HepG2 (cell line): Measurements from ENCODE around the gene SLC4A11. TPM values are rescaled to one million over a fixed set of nuclear protein-coding genes. Genes with fewer than 3 reads are reported as not detected.
A peak's percentile ranks its signal among the peaks of the same experiment; 100 is the strongest.

Experiments
- ATAC-seq: fragments of 200-7000 bp; cut with Tn5 transposase; 3 replicates; pipeline ENCODE4 v1.9.1; 2020; ENCODE audit warnings: mild to moderate bottlenecking, moderate library complexity
- BruUV-seq: library from RNA; stranded (reverse); fragments of 400-500 nt; replicated peaks from 2 replicates; lab custom pipeline; 2021; lab: Mats Ljungman, UMichigan
- CTCF ChIA-PET: fragments of 300-600 bp; formaldehyde crosslinking; extraction: SDS; loops from one replicate; lab custom pipeline; 2021; ENCODE audit warnings: low total read pairs, inconsistent platforms, low intra/inter-chr PET ratio; lab: Yijun Ruan, JAX
- POLR2A ChIA-PET: fragments of 350-600 bp; sonication (Branson Sonifier 250); formaldehyde crosslinking; loops from one replicate; lab custom pipeline; 2020; ENCODE audit warnings: antibody characterized with exemption, inconsistent platforms; lab: Yijun Ruan, JAX
- DNase-seq: peaks from one replicate; pipeline ENCODE4 v3.0.0-alpha.2; 2015; ENCODE audit warnings: low spot score
- FAIRE-seq: peaks from 3 replicates; lab custom pipeline; 2011; peaks lifted over from hg19 to GRCh38; lab: Jason Lieb, UNC
- H2AFZ ChIP-seq: one replicate; pipeline ENCODE4 v1.6.1; 2011; ENCODE audit warnings: low read length, inconsistent platforms
- H3K27ac ChIP-seq: fragments of 300-600 bp; 3 replicates; pipeline ENCODE4 v1.8.0; 2011; ENCODE audit warnings: mixed run types, mild to moderate bottlenecking, mixed read lengths, low read length, inconsistent platforms; ENCODE audit not compliant: insufficient read depth; ENCODE audit errors: extremely low read length
- H3K27me3 ChIP-seq, 2 experiments: fragments of 200-600 bp in 1 of 2; 2 replicates in 1 of 2; 3 replicates in 1 of 2; pipeline versions ENCODE4 v1.6.0 to v1.8.0; 2011; ENCODE audit warnings: low read length in 2 of 2, mild to moderate bottlenecking in 2 of 2, moderate library complexity in 2 of 2, inconsistent platforms in 1 of 2; ENCODE audit not compliant: insufficient read depth in 2 of 2, control insufficient read depth in 1 of 2
- H3K36me3 ChIP-seq, 2 experiments: fragments of 200-600 bp in 1 of 2; replicated peaks in 1 of 2; 2 replicates in 1 of 2; 3 replicates in 1 of 2; pipeline versions ENCODE4 v1.5.1 to v1.8.0; 2011; ENCODE audit warnings: low read length in 2 of 2, inconsistent platforms in 1 of 2; ENCODE audit not compliant: insufficient read depth in 2 of 2, control insufficient read depth in 1 of 2
- H3K4me1 ChIP-seq: 2 replicates; pipeline ENCODE4 v1.5.1; 2012; ENCODE audit warnings: low read length, inconsistent platforms; ENCODE audit not compliant: insufficient read depth
- H3K4me2 ChIP-seq: 2 replicates; pipeline ENCODE4 v1.6.0; 2011; ENCODE audit warnings: low read depth, low read length, inconsistent platforms
- H3K4me3 ChIP-seq, 3 experiments: fragments of 200-600 bp in 1 of 3; sonication (generic), shearing (Covaris generic) in 1 of 3; replicated peaks in 1 of 3; 2 replicates each; pipeline ENCODE4 v1.5.1; 2011 to 2016; ENCODE audit warnings: low read length in 3 of 3, inconsistent platforms in 2 of 3, low read depth in 2 of 3, mild to moderate bottlenecking in 2 of 3, control low read depth in 1 of 3, mixed read lengths in 1 of 3; ENCODE audit not compliant: insufficient read depth in 1 of 3
- H3K79me2 ChIP-seq: one replicate; pipeline ENCODE4 v1.6.1; 2011; ENCODE audit warnings: low read length, inconsistent platforms; ENCODE audit not compliant: insufficient read depth
- H3K9ac ChIP-seq: 2 replicates; pipeline ENCODE4 v1.6.0; 2011; ENCODE audit warnings: mild to moderate bottlenecking, low read depth, low read length, inconsistent platforms; ENCODE audit not compliant: insufficient read depth
- H3K9me3 ChIP-seq: 2 replicates; pipeline ENCODE4 v1.5.1; 2012; ENCODE audit warnings: mild to moderate bottlenecking, low read length
- H4K20me1 ChIP-seq: 2 replicates; pipeline ENCODE4 v1.6.0; 2011; ENCODE audit warnings: inconsistent platforms, mild to moderate bottlenecking, low read length, moderate library complexity; ENCODE audit not compliant: insufficient read depth
- BRD4 ChIP-seq: sonication (generic); formaldehyde crosslinking; IDR thresholded peaks from 2 replicates; pipeline ENCODE4 v1.4.0; 2020; ENCODE audit warnings: missing genetic modification reagents
- KLF12 ChIP-seq: sonication (generic); formaldehyde crosslinking; IDR thresholded peaks from 2 replicates; pipeline ENCODE4 v1.4.0; 2020; ENCODE audit warnings: missing genetic modification reagents, borderline replicate concordance
- SRSF1 ChIP-seq: fragments of 200-400 bp; formaldehyde crosslinking; optimal IDR thresholded peaks from 2 replicates; pipeline ENCODE3; 2017; ENCODE audit warnings: mild to moderate bottlenecking, low read depth, low read length, moderate library complexity
- ZHX1 ChIP-seq: sonication (generic); formaldehyde crosslinking; IDR thresholded peaks from 2 replicates; pipeline ENCODE4 v1.8.1; 2022; ENCODE audit warnings: low read depth, mild to moderate bottlenecking, missing genetic modification reagents
- ZNF275 ChIP-seq: sonication (generic); formaldehyde crosslinking; IDR thresholded peaks from 2 replicates; pipeline ENCODE4 v1.8.0; 2022; ENCODE audit warnings: missing genetic modification reagents, mild to moderate bottlenecking, inconsistent platforms, borderline replicate concordance
- ZNF772 ChIP-seq: sonication (generic); formaldehyde crosslinking; IDR thresholded peaks from 2 replicates; pipeline ENCODE4 v1.5.0; 2020; ENCODE audit warnings: mild to moderate bottlenecking, missing genetic modification reagents
- WGBS: methylation state at CpG from one replicate; pipeline ENCODE4 v1.1.6; 2017; ENCODE audit warnings: low lambda C conversion rate; 5-methylcytosine and 5-hydroxymethylcytosine counted together
- in situ Hi-C: cut with HindIII; loops from 2 replicates; pipeline ENCODE4 v1.10.0; 2017; ENCODE audit warnings: low pct_unique_long_range_greater_than_20kb; ENCODE audit not compliant: extremely low pct_ligation_motif_present
- intact Hi-C: fragments of 100-400 bp; cut with micrococcal nuclease; formaldehyde crosslinking; loops from one replicate; pipeline ENCODE4 v1.10.0; 2022; ENCODE audit not compliant: unreplicated experiment
- polyA plus RNA-seq, 8 experiments: library from polyadenylated mRNA; depleted of rRNA in 3 of 8; stranded (reverse) in 7 of 8; unstranded in 1 of 8; fragments of >200 nt; fragmentation: Illumina TruSeq in 4 of 8; extraction: Trizol in 4 of 8; gene quantifications; 2 replicates each; pipeline versions ENCODE4 v1.2.1 to v1.2.3, GENCODE V29; 2011 to 2016; ENCODE audit warnings: low read depth in 4 of 8, missing spikeins in 1 of 8, mixed read lengths in 1 of 8; ENCODE audit not compliant: insufficient read depth in 1 of 8
- total RNA-seq, 5 experiments: library from RNA; depleted of rRNA; stranded (reverse); fragments of >200 nt; fragmentation: Illumina TruSeq; extraction: Trizol; gene quantifications; 2 replicates each; pipeline ENCODE4 v1.2.3, GENCODE V29; 2016; ENCODE audit warnings: low read depth in 1 of 5
- TF ChIP-seq, protein P1 (sequence below): sonication (generic); formaldehyde crosslinking; IDR thresholded peaks from 2 replicates; pipeline ENCODE4 v1.4.0; 2020; ENCODE audit warnings: mild to moderate bottlenecking, missing genetic modification reagents
- TF ChIP-seq, protein P2 (sequence below): sonication (generic); formaldehyde crosslinking; IDR thresholded peaks from 2 replicates; pipeline ENCODE4 v1.5.0; 2020; ENCODE audit warnings: missing genetic modification reagents

Gene SLC4A11
- total and polyA plus RNA-seq, 2 of the 13 experiments (the other 11 are each of a cell fraction or from before 2014, with no cell fraction given), result 3.9 to 27.0 TPM

DNA sequence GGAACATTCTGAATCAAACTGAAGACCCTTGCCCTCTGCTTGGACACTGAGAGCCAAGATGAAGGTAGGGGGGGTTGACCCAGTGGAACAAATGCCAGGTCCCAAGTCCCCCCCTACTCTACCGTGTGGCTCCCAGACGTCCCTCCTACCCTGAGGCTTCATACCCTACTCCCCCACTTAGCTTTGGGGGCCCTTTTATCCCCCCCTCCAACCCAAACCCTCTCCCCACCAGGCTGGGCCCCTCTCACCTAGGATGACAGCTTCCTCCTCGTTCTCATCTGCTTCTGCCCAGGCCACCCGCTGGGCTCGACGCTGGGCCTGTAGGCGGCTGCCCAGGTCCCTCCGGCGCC, 36.0 kb downstream of the SLC4A11 start:
- ChIA-PET CTCF (no interaction called here), POLR2A (interaction anchor here (0.8 to 2.8 kb wide), 16 partner anchors 10 to 330 kb away, joined by 3 to 15 read pairs (median 4); partner anchors contain the start of genes FASTKD5, LZTS3 and UBOX5)
- no peaks in the 10 kb centered on the region; a peak in 1 of 5 replicates for H3K27me3 ChIP-seq
- H2AFZ ChIP-seq, result no peak overlapping the region
- H3K27ac ChIP-seq, result peak overlapping the region; percentile 87
- H3K4me2 ChIP-seq, result peak overlapping the region; percentile 89
- intact Hi-C loops (loop anchor here (1.0 kb wide), 2 partner anchors 30 to 85 kb away; partner anchors contain the start of gene LZTS3), in situ Hi-C loops (no loop called here)
- H3K4me3 ChIP-seq, result peak overlapping the region; percentile 76 to 98 (median 81)
- FAIRE-seq (no peak), DNase-seq (no peak), ATAC-seq (peak; percentile 37; the same call in 2 of the 3 replicates)
- BruUV-seq, result no TSS peak
- H3K9me3 ChIP-seq, result no peaks in the 10 kb centered on the region
- H3K79me2 ChIP-seq, result peaks cover 24% of the 10 kb centered on the region
- 10% methylated on average over 9 of the region's 9 CpGs for WGBS
- peaks cover 29% of the 10 kb centered on the region for H3K4me1 ChIP-seq
- peak overlapping the region; percentile 91 for H3K9ac ChIP-seq
- peaks cover 22 to 32% of the 10 kb centered on the region in 2 experiments for H3K36me3 ChIP-seq
- peaks cover 4% of the 10 kb centered on the region; the same call in 1 of the 2 replicates for H4K20me1 ChIP-seq
- 0 out of 2 replicates have a peak, but pooled peaks have one; percentile 79 for TF ChIP-seq ZNF275 (CRISPR knock-in tag)
- TF ChIP-seq, protein P1, sequence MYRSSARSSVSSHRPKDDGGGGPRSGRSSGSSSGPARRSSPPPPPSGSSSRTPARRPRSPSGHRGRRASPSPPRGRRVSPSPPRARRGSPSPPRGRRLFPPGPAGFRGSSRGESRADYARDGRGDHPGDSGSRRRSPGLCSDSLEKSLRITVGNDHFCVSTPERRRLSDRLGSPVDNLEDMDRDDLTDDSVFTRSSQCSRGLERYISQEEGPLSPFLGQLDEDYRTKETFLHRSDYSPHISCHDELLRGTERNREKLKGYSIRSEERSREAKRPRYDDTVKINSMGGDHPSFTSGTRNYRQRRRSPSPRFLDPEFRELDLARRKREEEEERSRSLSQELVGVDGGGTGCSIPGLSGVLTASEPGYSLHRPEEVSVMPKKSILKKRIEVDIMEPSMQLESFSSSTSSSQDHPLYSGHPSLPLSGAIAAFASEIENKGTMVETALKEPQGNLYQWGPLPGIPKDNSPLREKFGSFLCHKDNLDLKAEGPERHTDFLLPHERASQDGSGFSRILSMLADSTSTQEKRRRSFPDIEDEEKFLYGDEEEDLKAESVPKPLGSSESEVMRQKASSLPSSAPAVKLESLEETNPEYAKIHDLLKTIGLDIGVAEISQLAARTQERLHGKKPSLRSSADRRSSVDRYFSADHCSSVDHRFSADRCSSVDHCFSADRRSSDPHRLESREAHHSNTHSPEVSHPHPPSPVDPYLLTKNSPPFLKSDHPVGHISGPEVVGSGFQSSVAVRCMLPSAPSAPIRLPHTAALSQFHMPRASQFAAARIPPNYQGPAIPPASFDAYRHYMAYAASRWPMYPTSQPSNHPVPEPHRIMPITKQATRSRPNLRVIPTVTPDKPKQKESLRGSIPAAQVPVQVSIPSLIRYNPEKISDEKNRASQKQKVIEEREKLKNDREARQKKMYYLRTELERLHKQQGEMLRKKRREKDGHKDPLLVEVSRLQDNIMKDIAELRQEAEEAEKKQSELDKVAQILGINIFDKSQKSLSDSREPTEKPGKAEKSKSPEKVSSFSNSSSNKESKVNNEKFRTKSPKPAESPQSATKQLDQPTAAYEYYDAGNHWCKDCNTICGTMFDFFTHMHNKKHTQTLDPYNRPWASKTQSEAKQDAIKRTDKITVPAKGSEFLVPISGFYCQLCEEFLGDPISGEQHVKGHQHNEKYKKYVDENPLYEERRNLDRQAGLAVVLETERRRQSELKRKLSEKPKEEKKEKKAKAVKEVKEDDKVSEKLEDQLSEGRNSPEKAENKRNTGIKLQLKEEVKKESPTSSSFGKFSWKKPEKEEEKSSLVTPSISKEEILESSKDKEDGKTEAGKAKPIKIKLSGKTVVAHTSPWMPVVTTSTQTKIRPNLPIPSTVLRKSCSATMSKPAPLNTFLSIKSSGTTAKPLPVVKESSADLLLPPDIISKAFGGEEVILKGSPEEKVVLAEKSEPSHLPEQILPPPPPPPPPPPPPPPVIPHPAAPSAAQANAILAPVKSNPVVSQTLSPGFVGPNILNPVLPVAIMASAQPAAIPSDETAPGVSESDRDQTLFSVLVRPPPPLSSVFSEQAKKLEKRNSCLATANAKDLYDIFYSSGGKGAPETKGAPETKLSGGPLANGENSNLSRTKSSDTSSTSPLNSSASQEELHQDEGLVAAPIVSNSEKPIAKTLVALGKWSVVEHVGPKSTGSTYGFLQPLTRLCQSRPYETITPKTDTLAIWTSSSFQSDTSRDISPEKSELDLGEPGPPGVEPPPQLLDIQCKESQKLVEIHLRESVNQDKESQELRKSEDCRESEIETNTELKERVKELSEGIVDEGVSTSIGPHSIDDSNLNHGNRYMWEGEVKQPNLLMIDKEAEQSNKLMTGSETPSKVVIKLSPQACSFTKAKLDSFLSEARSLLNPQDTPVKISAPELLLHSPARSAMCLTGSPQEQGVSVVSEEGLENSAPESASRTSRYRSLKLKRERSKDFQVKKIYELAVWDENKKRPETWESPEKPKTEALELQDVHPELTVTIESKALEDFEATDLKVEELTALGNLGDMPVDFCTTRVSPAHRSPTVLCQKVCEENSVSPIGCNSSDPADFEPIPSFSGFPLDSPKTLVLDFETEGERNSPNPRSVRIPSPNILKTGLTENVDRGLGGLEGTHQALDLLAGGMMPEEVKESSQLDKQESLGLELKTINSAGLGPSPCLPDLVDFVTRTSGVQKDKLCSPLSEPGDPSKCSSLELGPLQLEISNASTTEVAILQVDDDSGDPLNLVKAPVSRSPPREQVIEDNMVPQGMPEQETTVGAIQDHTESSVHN, result no peak
- TF ChIP-seq SRSF1, result no peak
- TF ChIP-seq KLF12 (CRISPR knock-in tag), result 0 out of 2 replicates have a peak, but pooled peaks have one; percentile 39
- TF ChIP-seq ZNF772 (CRISPR knock-in tag), result 0 out of 2 replicates have a peak, but pooled peaks have one; percentile 19
- TF ChIP-seq, protein P2, sequence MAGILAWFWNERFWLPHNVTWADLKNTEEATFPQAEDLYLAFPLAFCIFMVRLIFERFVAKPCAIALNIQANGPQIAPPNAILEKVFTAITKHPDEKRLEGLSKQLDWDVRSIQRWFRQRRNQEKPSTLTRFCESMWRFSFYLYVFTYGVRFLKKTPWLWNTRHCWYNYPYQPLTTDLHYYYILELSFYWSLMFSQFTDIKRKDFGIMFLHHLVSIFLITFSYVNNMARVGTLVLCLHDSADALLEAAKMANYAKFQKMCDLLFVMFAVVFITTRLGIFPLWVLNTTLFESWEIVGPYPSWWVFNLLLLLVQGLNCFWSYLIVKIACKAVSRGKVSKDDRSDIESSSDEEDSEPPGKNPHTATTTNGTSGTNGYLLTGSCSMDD, result 0 out of 2 replicates have a peak, but pooled peaks have one; percentile 71
- TF ChIP-seq ZHX1, result no peak
- no peak; the same call in 1 of the 2 replicates for TF ChIP-seq BRD4 (CRISPR knock-in tag)
